GM19455 (cell line): ENCODE data around the gene CMTM6.
A peak's percentile ranks its signal among the peaks of the same experiment; 100 is the strongest.
"Not testable (repeated sequence)": the region's sequence is repeated elsewhere in the genome, so short reads cannot be mapped to it uniquely, and the experiment has no call there.

Experiments
- ATAC-seq: cut with Tn5 transposase; IDR thresholded peaks from one replicate; pipeline ENCODE4 v1.9.1; 2021; ENCODE audit not compliant: unreplicated experiment

CMTM6 gene

GRCh38 chr3:32502118-32502945 is at the start of gene CMTM6:
Gene CMTM6, minus strand, starts transcription at chr3:32502852. Its CDS starts 107 bp downstream, at chr3:32502745.
- peak; percentile 79 for ATAC-seq

GRCh38 chr3:32552013-32552412 is 49.4 kb upstream of the CMTM6 start:
- ATAC-seq = no peak

GRCh38 chr3:32551496-32551895 is 48.8 kb upstream of the CMTM6 start:
- no peak for ATAC-seq

- ATAC-seq = no peak
Measured at GRCh38 chr3:32551087-32551486, 48.4 kb upstream of the CMTM6 start.

GRCh38 chr3:32545305-32545704 is 42.7 kb upstream of the CMTM6 start:
- ATAC-seq = no peak

GRCh38 chr3:32544894-32545293 is 42.2 kb upstream of the CMTM6 start:
- no peak for ATAC-seq

GRCh38 chr3:32542807-32543206 is 40.2 kb upstream of the CMTM6 start:
- no peak for ATAC-seq

GRCh38 chr3:32540899-32541298 is 38.2 kb upstream of the CMTM6 start:
- no peak for ATAC-seq

- ATAC-seq = no peak
Measured at GRCh38 chr3:32532434-32532833, 29.8 kb upstream of the CMTM6 start.

GRCh38 chr3:32531010-32531647 is 28.5 kb upstream of the CMTM6 start:
- ATAC-seq = no peak

GRCh38 chr3:32525720-32526119 is 23.1 kb upstream of the CMTM6 start:
- ATAC-seq = no peak

- no peak for ATAC-seq
Measured at GRCh38 chr3:32522682-32523081, 20.0 kb upstream of the CMTM6 start.

GRCh38 chr3:32518921-32519320 is 16.3 kb upstream of the CMTM6 start:
- ATAC-seq = not testable (repeated sequence)

GRCh38 chr3:32516751-32517150 is 14.1 kb upstream of the CMTM6 start:
- ATAC-seq = not testable (repeated sequence)

GRCh38 chr3:32511005-32511404 is 8.4 kb upstream of the CMTM6 start:
- no peak for ATAC-seq

GRCh38 chr3:32510075-32510724 is 7.5 kb upstream of the CMTM6 start:
- ATAC-seq = peak; percentile 81

- ATAC-seq = no peak
Measured at GRCh38 chr3:32508711-32509110, 6.1 kb upstream of the CMTM6 start.

- no peak for ATAC-seq
Measured at GRCh38 chr3:32506466-32506865, 3.8 kb upstream of the CMTM6 start.

GRCh38 chr3:32502946-32503286 is 264 bp upstream of the CMTM6 start:
- ATAC-seq = peak; percentile 16

GRCh38 chr3:32501783-32502117 is 902 bp downstream of the CMTM6 start:
- ATAC-seq = no peak

- ATAC-seq = no peak
Measured at GRCh38 chr3:32500880-32501782, 1.5 kb downstream of the CMTM6 start.
